Activated effector memory CD4-positive, alpha-beta T cell treated with Interleukin-2 at 50 U/mL for 16 hours (primary cell): ENCODE measurements around the gene GH1.
"Not testable (repeated sequence)": the region's sequence is repeated elsewhere in the genome, so short reads cannot be mapped to it uniquely, and the experiment has no call there.

Experiments used
- DNase-seq: peaks from one replicate; pipeline ENCODE4 v3.0.0-alpha.2; 2020

GH1 gene

GRCh38 chr17:63894021-63894420 lies 24.6 kb downstream of the GH1 start:
- not testable (repeated sequence) for DNase-seq

- DNase-seq, result not testable (repeated sequence)
These were observed 26.2 kb downstream of the GH1 start for GRCh38 chr17:63892316-63893037.

- not testable (repeated sequence) for DNase-seq
These were observed 29.4 kb downstream of the GH1 start for GRCh38 chr17:63889026-63889848.

GRCh38 chr17:63885119-63885518 lies 33.5 kb downstream of the GH1 start:
- not testable (repeated sequence) for DNase-seq

- DNase-seq, result not testable (repeated sequence)
These were observed 36.0 kb downstream of the GH1 start for GRCh38 chr17:63882626-63883126.

GRCh38 chr17:63881935-63882601 lies 36.6 kb downstream of the GH1 start, which contains the start of gene GH2:
Gene GH2 (minus strand): TSS chr17:63881944. CDS start chr17:63881801, 143 bp downstream.
- DNase-seq, result peak; percentile 43

- not testable (repeated sequence) for DNase-seq
These were observed 37.3 kb downstream of the GH1 start for GRCh38 chr17:63881337-63881736.

- DNase-seq, result no peak
These were observed 37.9 kb downstream of the GH1 start for GRCh38 chr17:63880706-63881105.

GRCh38 chr17:63878413-63878812 lies 40.2 kb downstream of the GH1 start:
- DNase-seq, result not testable (repeated sequence)

- not testable (repeated sequence) for DNase-seq
These were observed 43.9 kb downstream of the GH1 start for GRCh38 chr17:63874693-63875092.

GRCh38 chr17:63874061-63874626 lies 44.5 kb downstream of the GH1 start:
- DNase-seq, result not testable (repeated sequence)

- not testable (repeated sequence) for DNase-seq
These were observed 45.1 kb downstream of the GH1 start, which contains the start of gene CSH2 for GRCh38 chr17:63873577-63873976. Gene CSH2 (minus strand): TSS chr17:63873677. CDS start chr17:63873614, 63 bp downstream.

GRCh38 chr17:63871646-63872365 lies 46.8 kb downstream of the GH1 start:
- DNase-seq, result not testable (repeated sequence)

GRCh38 chr17:63870292-63870665 lies 48.4 kb downstream of the GH1 start:
- not testable (repeated sequence) for DNase-seq

- DNase-seq, result not testable (repeated sequence)
These were observed 48.9 kb downstream of the GH1 start for GRCh38 chr17:63869491-63870291.
